Left ventricle myocardium inferior (tissue), 1 donor: ENCODE data around the gene COL1A1. TPM values are rescaled to one million over a fixed set of nuclear protein-coding genes. Genes with fewer than 3 reads are reported as not detected.

Experiments used
- DNase-seq: peaks from one replicate; pipeline ENCODE4 v3.0.0-alpha.2; 2020
- H3K27ac ChIP-seq: fragments of 200-600 bp; replicated peaks from 2 replicates; pipeline ENCODE4 v1.8.0; 2021
- H3K27me3 ChIP-seq: fragments of 200-600 bp; 2 replicates; pipeline ENCODE4 v1.8.0; 2021; ENCODE audit warnings: low read depth
- H3K36me3 ChIP-seq: fragments of 200-600 bp; 2 replicates; pipeline ENCODE4 v1.8.0; 2021
- H3K4me1 ChIP-seq: fragments of 200-600 bp; 2 replicates; pipeline ENCODE4 v1.8.0; 2021
- H3K4me3 ChIP-seq: fragments of 200-600 bp; 2 replicates; pipeline ENCODE4 v1.8.0; 2021; ENCODE audit warnings: mild to moderate bottlenecking, moderate library complexity
- H3K9me3 ChIP-seq: fragments of 200-600 bp; replicated peaks from 2 replicates; pipeline ENCODE4 v1.8.0; 2021
- CTCF ChIP-seq: fragments of 200-600 bp; IDR thresholded peaks from 2 replicates; pipeline ENCODE4 v1.8.0; 2021; ENCODE audit warnings: antibody characterized with exemption, mild to moderate bottlenecking, borderline replicate concordance
- intact Hi-C: fragments of 100-400 bp; cut with micrococcal nuclease; formaldehyde crosslinking; loops from one replicate; pipeline ENCODE4 v1.11.0; 2022
- total RNA-seq: library from RNA; stranded (reverse); fragmentation: NEBNext Ultra II Directional; extraction: Animal tissue kit (Norgen Biotek cat#: 25700); gene quantifications from one replicate; pipeline ENCODE4 v1.2.1, GENCODE V29; 2021
- donor health status: DM: no; HTN: yes; CAD: no; lungs with severe emphysema.

The COL1A1 gene
- total RNA-seq, 1 donor from 2014 or later: 45.8 TPM

GRCh38 chr17:50161911-50162288, 39.5 kb downstream of the COL1A1 start:
- Histone ChIP-seq H3K27ac (peak overlapping the region; percentile 76), H3K4me3 (peak overlapping the region; percentile 75), H3K36me3 (no peaks in the 10 kb centered on the region), H3K4me1 (peaks cover 39% of the 10 kb centered on the region), H3K27me3 (no peaks in the 10 kb centered on the region), H3K9me3 (no peaks in the 10 kb centered on the region)
- no peak for DNase-seq
- intact Hi-C loops: loop anchor here (10.0 kb wide), 1 partner anchor 67 kb away; the partner anchor contains the start of gene PDK2
- no peak for TF ChIP-seq CTCF

GRCh38 chr17:50161023-50161910, 40.2 kb downstream of the COL1A1 start:
- intact Hi-C loops: loop anchor here (10.0 kb wide), 1 partner anchor 66 kb away; the partner anchor contains the start of gene PDK2
- no peaks in the 10 kb centered on the region for H3K9me3 ChIP-seq
- H3K36me3 ChIP-seq: no peaks in the 10 kb centered on the region
- peaks cover 39% of the 10 kb centered on the region for H3K4me1 ChIP-seq
- H3K27me3 ChIP-seq: no peaks in the 10 kb centered on the region
- peak; percentile 92 for DNase-seq
- peak overlapping the region; percentile 76 for H3K27ac ChIP-seq
- TF ChIP-seq CTCF: peak; percentile 95
- H3K4me3 ChIP-seq: peak overlapping the region; percentile 75

- Histone ChIP-seq H3K27ac (no peak overlapping the region), H3K4me1 (peaks cover 47% of the 10 kb centered on the region), H3K27me3 (no peaks in the 10 kb centered on the region), H3K36me3 (no peaks in the 10 kb centered on the region), H3K4me3 (no peak overlapping the region), H3K9me3 (no peaks in the 10 kb centered on the region)
- no peak for TF ChIP-seq CTCF
- intact Hi-C loops: no loop called here
- no peak for DNase-seq
Observed at GRCh38 chr17:50157891-50158290, 43.5 kb downstream of the COL1A1 start.

- no peak for DNase-seq
- Histone ChIP-seq H3K27ac (peak overlapping the region; percentile 98), H3K4me1 (peaks cover 54% of the 10 kb centered on the region), H3K4me3 (no peak overlapping the region), H3K27me3 (no peaks in the 10 kb centered on the region), H3K36me3 (no peaks in the 10 kb centered on the region), H3K9me3 (no peaks in the 10 kb centered on the region)
- intact Hi-C loops: no loop called here
- TF ChIP-seq CTCF: no peak
Observed at GRCh38 chr17:50155115-50155819, 46.2 kb downstream of the COL1A1 start.

- peaks cover 61% of the 10 kb centered on the region for H3K4me1 ChIP-seq
- no peak for TF ChIP-seq CTCF
- intact Hi-C loops: no loop called here
- no peak for DNase-seq
- H3K9me3 ChIP-seq: no peaks in the 10 kb centered on the region
- no peak overlapping the region for H3K4me3 ChIP-seq
- no peaks in the 10 kb centered on the region for H3K36me3 ChIP-seq
- H3K27me3 ChIP-seq: no peaks in the 10 kb centered on the region
- peak overlapping the region; percentile 98 for H3K27ac ChIP-seq
Observed at GRCh38 chr17:50154604-50155003, 46.8 kb downstream of the COL1A1 start.
